Left renal pelvis (tissue), 4 donors: ENCODE data around the gene MED6. TPM values are rescaled to one million over a fixed set of nuclear protein-coding genes. Genes with fewer than 3 reads are reported as not detected.
A peak's percentile ranks its signal among the peaks of the same experiment; 100 is the strongest.

Experiments
- DNase-seq, 4 donors: peaks; one replicate each; pipeline ENCODE4 v3.0.0-alpha.2; 2013; ENCODE audit warnings: low read depth in 4 of 4, low spot score in 3 of 4
- polyA plus RNA-seq, 4 donors: library from polyadenylated mRNA; unstranded; fragments of 120-200 nt; gene quantifications; one replicate each; pipeline ENCODE4 v1.2.1, GENCODE V29; 2013; ENCODE audit not compliant: insufficient read length in 4 of 4

MED6 gene
- polyA plus RNA-seq, 4 donors: 36.1 to 45.8 (median 40.4) TPM

GRCh38 chr14:70601162-70601561 lies 707 bp upstream of the MED6 start:
- peak in 1 of 4 donors; percentile 8 for DNase-seq

- no peak for DNase-seq
Observed at GRCh38 chr14:70599345-70599744, 1.1 kb downstream of the MED6 start.

GRCh38 chr14:70597731-70598130 lies 2.7 kb downstream of the MED6 start:
- DNase-seq: no peak

- DNase-seq: no peak
Observed at GRCh38 chr14:70595443-70596185, 4.8 kb downstream of the MED6 start.

GRCh38 chr14:70594461-70594860 lies 6.0 kb downstream of the MED6 start:
- no peak for DNase-seq

- no peak for DNase-seq
Observed at GRCh38 chr14:70585231-70585630, 15.2 kb downstream of the MED6 start.

GRCh38 chr14:70576891-70577290 lies 23.6 kb downstream of the MED6 start:
- DNase-seq: no peak

- DNase-seq: no peak
Observed at GRCh38 chr14:70573050-70573449, 27.4 kb downstream of the MED6 start.

GRCh38 chr14:70571139-70571538 lies 29.3 kb downstream of the MED6 start:
- no peak for DNase-seq

GRCh38 chr14:70567791-70568190 lies 32.7 kb downstream of the MED6 start:
- DNase-seq: no peak

- DNase-seq: no peak
Observed at GRCh38 chr14:70563869-70564268, 36.6 kb downstream of the MED6 start.

GRCh38 chr14:70563417-70563816 lies 37.0 kb downstream of the MED6 start:
- DNase-seq: no peak

- DNase-seq: no peak
Observed at GRCh38 chr14:70558356-70558755, 42.1 kb downstream of the MED6 start.

GRCh38 chr14:70555890-70556289 lies 44.6 kb downstream of the MED6 start:
- no peak for DNase-seq

- DNase-seq: no peak
Observed at GRCh38 chr14:70538087-70538486, 62.4 kb downstream of the MED6 start.

- no peak for DNase-seq
Observed at GRCh38 chr14:70536830-70537229, 63.6 kb downstream of the MED6 start.

GRCh38 chr14:70534904-70535303 lies 65.6 kb downstream of the MED6 start, which contains the start of gene ADAM20:
TSS of gene ADAM20 (minus strand) at chr14:70535004. CDS start at chr14:70524757, 10,247 bp downstream.
- DNase-seq: no peak

Other genes starting within 250 kb of the MED6 start
- 100 to 1,000 TPM in 1 of 4 donors, 10 to 100 TPM in 3; 63.1 to 112 (median 73.5) TPM for gene COX16, start 241.0 kb downstream of the MED6 start, polyA plus RNA-seq
- 10 to 100 TPM; 25.2 to 44.2 (median 42.3) TPM for gene SYNJ2BP, start 183.6 kb downstream of the MED6 start, polyA plus RNA-seq
- gene ADAM21, start 148.5 kb downstream of the MED6 start, polyA plus RNA-seq: under 1 TPM; 0.36 to 0.61 (median 0.48) TPM
- gene ADAM20, start 65.7 kb downstream of the MED6 start, polyA plus RNA-seq: under 1 TPM in 3 of 4 donors, not detected in 1; 0.14 to 0.17 (median 0.16) TPM
- 1 to 10 TPM; 2.6 to 3.8 (median 3.5) TPM for gene TTC9, start 41.3 kb upstream of the MED6 start, polyA plus RNA-seq
- gene MAP3K9, start 208.9 kb upstream of the MED6 start, polyA plus RNA-seq: 1 to 10 TPM; 2.2 to 4.4 (median 3.3) TPM